ENCODE measurements around the gene MARK1.

- no peak for TF ChIP-seq MXI1 (IDR thresholded peaks at IDR 0.05; ENCODE audit: low read depth, low read length)
- no peak for TF ChIP-seq CTCF (IDR thresholded peaks at IDR 0.05 in 2 of 3, conservative IDR thresholded peaks at IDR 0.05 in 1 of 3; ENCODE audit: control insufficient read depth in 2 of 3, extremely low read depth in 1 of 3, insufficient read depth in 1 of 3, low read depth in 3 of 3, low read length in 3 of 3)
Observed at GRCh38 chr1:220666349-220666748, 138.4 kb downstream of the MARK1 start.

Data from GM12878 (cell line).